Lung (tissue), 12 donors: Measurements from ENCODE around the gene PXN. TPM values are rescaled to one million over a fixed set of nuclear protein-coding genes. Genes with fewer than 3 reads are reported as not detected.

ENCODE experiments used
- ATAC-seq: fragments of 200-7000 bp; cut with Tn5 transposase; one replicate; pipeline ENCODE4 v1.9.1; 2020; ENCODE audit warnings: moderate number of reproducible peaks; ENCODE audit not compliant: insufficient read depth, low FRiP score
- DNase-seq, 3 donors: peaks; one replicate each; pipeline ENCODE4 v3.0.0-alpha.2; 2013 to 2017
- H3K27ac ChIP-seq, 2 donors: one replicate each; pipeline ENCODE4 v1.5.1; 2013; ENCODE audit warnings: mild to moderate bottlenecking in 2 of 2, moderate library complexity in 2 of 2, control low read depth in 1 of 2, inconsistent platforms in 1 of 2, low read depth in 1 of 2, low read length in 1 of 2
- H3K27me3 ChIP-seq, 3 donors: one replicate each; pipeline ENCODE4 v1.5.1; 2013; ENCODE audit warnings: low read length in 2 of 3; ENCODE audit not compliant: control insufficient read depth in 3 of 3, insufficient read depth in 3 of 3
- H3K36me3 ChIP-seq, 4 donors: one replicate each; pipeline ENCODE4 v1.5.1; 2013; ENCODE audit warnings: low read length in 4 of 4, mild to moderate bottlenecking in 1 of 4, moderate library complexity in 1 of 4; ENCODE audit not compliant: control insufficient read depth in 4 of 4, insufficient read depth in 4 of 4
- H3K4me1 ChIP-seq, 5 donors: one replicate each; pipeline ENCODE4 v1.5.1; 2013; ENCODE audit warnings: low read length in 5 of 5, mild to moderate bottlenecking in 2 of 5, moderate library complexity in 1 of 5; ENCODE audit not compliant: control insufficient read depth in 5 of 5, insufficient read depth in 5 of 5
- H3K4me3 ChIP-seq: one replicate; pipeline ENCODE4 v1.5.1; 2013; ENCODE audit warnings: mild to moderate bottlenecking, control low read depth, moderate library complexity
- H3K9ac ChIP-seq, 2 donors: one replicate each; pipeline ENCODE4 v1.5.1; 2013; ENCODE audit warnings: low read length in 2 of 2, control low read depth in 1 of 2; ENCODE audit not compliant: insufficient read depth in 1 of 2
- H3K9me3 ChIP-seq, 4 donors: one replicate each; pipeline ENCODE4 v1.5.1; 2013; ENCODE audit warnings: low read length in 3 of 4, mild to moderate bottlenecking in 1 of 4, moderate library complexity in 1 of 4; ENCODE audit not compliant: control insufficient read depth in 4 of 4, insufficient read depth in 3 of 4
- WGBS, 2 donors: extraction: QIAGEN DNeasy Blood & Tissue Kit; methylation state at CpG; one replicate each; pipeline ENCODE4 v1.1.7; 2013; 5-methylcytosine and 5-hydroxymethylcytosine counted together
- polyA plus RNA-seq, 2 donors: library from polyadenylated mRNA; stranded (reverse); fragments of 200-250 nt; gene quantifications; one replicate each; pipeline ENCODE4 v1.2.1, GENCODE V29; 2013
- total RNA-seq, 2 donors: library from RNA; depleted of rRNA in 1 of 2; stranded (reverse); fragments of >200 nt in 1 of 2; gene quantifications; one replicate each; pipeline ENCODE4 v1.2.1, GENCODE V29; 2014 to 2021
- TF ChIP-seq, protein P1 (sequence below): IDR thresholded peaks from 2 replicates; pipeline ENCODE4 v1.5.1; 2012; ENCODE audit warnings: mild to moderate bottlenecking; ENCODE audit errors: control extremely low read depth, extremely low read depth
- donor health status: control.
- donor health status: control.
- donor health status: Bipolar disorder and iron deficiency.
- donor health status: healthy.
- donor health status: DM: yes; HTN: yes; CAD: no.

PXN gene
- total and polyA plus RNA-seq, 4 donors: 81.1 to 117 (median 90.6) TPM

DNA sequence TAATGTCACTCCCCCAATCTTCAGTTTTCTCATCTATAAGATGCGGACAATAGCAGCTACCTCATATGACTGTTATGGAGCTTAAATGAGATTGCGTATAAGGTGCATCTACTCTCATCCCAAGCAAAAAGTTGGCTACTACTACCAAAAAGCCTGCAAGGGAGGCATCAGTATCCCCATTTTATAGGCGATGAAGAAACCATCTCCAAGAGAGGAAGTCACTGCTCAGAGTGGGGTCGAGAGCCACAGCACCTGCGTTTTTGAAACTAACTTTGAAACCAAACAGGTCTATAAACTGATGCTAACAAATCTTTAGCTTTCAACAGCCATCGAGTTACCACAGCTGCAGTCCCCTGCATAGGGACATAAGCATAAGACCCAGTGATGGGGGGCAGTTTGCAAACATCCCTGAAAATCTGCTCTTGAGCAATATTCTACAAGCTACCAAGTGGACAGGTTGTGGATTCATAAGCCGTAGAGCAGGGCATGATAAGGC, 74.5 kb downstream of the PXN start:
- TF ChIP-seq, protein P1, sequence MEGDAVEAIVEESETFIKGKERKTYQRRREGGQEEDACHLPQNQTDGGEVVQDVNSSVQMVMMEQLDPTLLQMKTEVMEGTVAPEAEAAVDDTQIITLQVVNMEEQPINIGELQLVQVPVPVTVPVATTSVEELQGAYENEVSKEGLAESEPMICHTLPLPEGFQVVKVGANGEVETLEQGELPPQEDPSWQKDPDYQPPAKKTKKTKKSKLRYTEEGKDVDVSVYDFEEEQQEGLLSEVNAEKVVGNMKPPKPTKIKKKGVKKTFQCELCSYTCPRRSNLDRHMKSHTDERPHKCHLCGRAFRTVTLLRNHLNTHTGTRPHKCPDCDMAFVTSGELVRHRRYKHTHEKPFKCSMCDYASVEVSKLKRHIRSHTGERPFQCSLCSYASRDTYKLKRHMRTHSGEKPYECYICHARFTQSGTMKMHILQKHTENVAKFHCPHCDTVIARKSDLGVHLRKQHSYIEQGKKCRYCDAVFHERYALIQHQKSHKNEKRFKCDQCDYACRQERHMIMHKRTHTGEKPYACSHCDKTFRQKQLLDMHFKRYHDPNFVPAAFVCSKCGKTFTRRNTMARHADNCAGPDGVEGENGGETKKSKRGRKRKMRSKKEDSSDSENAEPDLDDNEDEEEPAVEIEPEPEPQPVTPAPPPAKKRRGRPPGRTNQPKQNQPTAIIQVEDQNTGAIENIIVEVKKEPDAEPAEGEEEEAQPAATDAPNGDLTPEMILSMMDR: no peak
- 81 to 89% methylated on average over 7 of the region's 7 CpGs for WGBS, 2 donors
- no peak for ATAC-seq

DNA sequence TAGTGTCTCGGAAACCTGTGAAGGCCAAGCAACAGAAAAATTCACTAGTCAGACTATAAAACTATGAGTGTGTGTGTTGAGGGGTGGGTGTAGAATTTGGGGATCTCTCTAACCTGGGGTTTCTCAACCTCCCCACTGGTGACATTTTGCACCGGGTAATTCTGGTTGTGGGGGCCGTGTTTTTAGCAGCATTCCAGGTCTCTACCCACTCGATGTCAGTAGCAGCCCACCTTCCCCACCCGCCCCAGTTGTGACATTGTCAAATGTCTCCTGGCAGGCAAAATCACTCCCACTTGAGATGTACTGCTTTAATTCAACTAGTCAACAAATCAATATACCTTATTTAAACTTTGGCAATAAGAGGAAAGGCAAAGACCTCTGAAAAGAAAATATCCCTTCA, 75.1 kb downstream of the PXN start:
- peaks cover 13 to 27% (median 21%) of the 10 kb centered on the region in 4 donors for H3K36me3 ChIP-seq

More for the DNA sequence above, 74.5 kb downstream of the PXN start:
- Histone ChIP-seq H3K9me3 (no peaks in the 10 kb centered on the region), H3K27ac (no peak overlapping the region), H3K36me3 (peaks cover 11 to 26% (median 20%) of the 10 kb centered on the region in 4 donors), H3K9ac (no peak overlapping the region), H3K4me3 (no peak overlapping the region), H3K27me3 (no peaks in the 10 kb centered on the region), H3K4me1 (peaks cover 0 to 14% (median 10%) of the 10 kb centered on the region in 5 donors)
- no peak for DNase-seq

DNA sequence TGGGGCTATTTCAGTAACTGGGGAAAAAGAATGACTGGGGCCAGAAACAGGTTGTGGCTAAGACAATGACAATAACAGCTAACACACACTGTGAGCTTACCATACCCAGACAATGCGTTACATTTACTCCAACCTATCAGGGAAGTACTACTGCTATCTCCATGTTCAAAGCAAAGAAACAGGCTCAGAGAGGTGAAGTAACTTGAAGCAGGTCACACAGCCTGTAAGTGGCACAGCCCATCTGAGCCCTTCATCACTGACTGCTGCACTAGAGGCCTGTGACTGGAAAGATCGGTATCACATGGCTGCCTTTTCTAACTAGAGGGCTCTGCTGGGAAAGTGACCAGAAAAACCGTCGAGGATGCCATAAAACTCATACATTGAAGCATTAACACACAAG, 78.9 kb downstream of the PXN start:
- Histone ChIP-seq H3K27ac (no peak overlapping the region), H3K9ac (no peak overlapping the region), H3K4me3 (no peak overlapping the region), H3K36me3 (peaks cover 30 to 47% (median 36%) of the 10 kb centered on the region in 4 donors), H3K4me1 (peaks cover 0 to 2% (median 0%) of the 10 kb centered on the region in 5 donors), H3K9me3 (peaks cover 0 to 2% (median 0%) of the 10 kb centered on the region in 4 donors), H3K27me3 (no peaks in the 10 kb centered on the region)
- WGBS, 2 donors: 89 to 96% methylated on average over 4 of the region's 4 CpGs
- TF ChIP-seq, protein P1: no peak
- DNase-seq: no peak
- no peak for ATAC-seq

More for the DNA sequence above, 75.1 kb downstream of the PXN start:
- no peak overlapping the region for H3K27ac ChIP-seq
- H3K27me3 ChIP-seq: no peaks in the 10 kb centered on the region
- DNase-seq (no peak), ATAC-seq (no peak)
- H3K4me1 ChIP-seq: peaks cover 0 to 14% (median 8%) of the 10 kb centered on the region in 5 donors
- H3K9ac ChIP-seq: no peak overlapping the region
- TF ChIP-seq, protein P1: no peak
- no peak overlapping the region for H3K4me3 ChIP-seq
- 92 to 94% methylated on average over 5 of the region's 5 CpGs for WGBS, 2 donors
- no peaks in the 10 kb centered on the region for H3K9me3 ChIP-seq

DNA sequence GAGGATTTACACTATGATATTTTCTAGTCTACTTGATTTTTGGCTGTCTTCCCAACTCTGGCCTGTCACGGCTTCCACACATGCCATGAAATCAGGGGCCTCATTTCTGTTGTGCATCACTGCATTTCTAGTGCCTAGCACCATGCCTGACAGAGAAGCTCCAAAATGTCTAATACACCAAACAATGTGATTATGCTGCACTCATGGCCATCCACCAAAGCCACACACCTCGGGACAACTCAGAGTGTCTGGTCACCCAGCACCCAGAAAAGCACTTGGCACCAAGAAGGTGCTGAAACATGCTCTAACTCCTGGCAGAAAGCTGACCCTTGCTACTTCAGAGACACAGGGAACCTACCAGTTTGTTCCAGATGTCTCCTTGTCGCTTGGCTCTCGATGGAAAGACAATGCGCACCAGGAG, 82.3 kb downstream of the PXN start:
- Histone ChIP-seq H3K36me3 (peaks cover 24 to 46% (median 39%) of the 10 kb centered on the region in 4 donors), H3K9me3 (peaks cover 0 to 2% (median 0%) of the 10 kb centered on the region in 4 donors), H3K27me3 (no peaks in the 10 kb centered on the region), H3K9ac (no peak overlapping the region), H3K27ac (no peak overlapping the region), H3K4me3 (no peak overlapping the region), H3K4me1 (peaks cover 0 to 2% (median 0%) of the 10 kb centered on the region in 5 donors)
- ATAC-seq (no peak), DNase-seq (no peak)
- 89 to 94% methylated on average over 5 of the region's 5 CpGs for WGBS, 2 donors
- TF ChIP-seq, protein P1: no peak
